Cardiac muscle cell (in vitro differentiated cells and primary cell): ENCODE data around the gene TRIM68. TPM values are rescaled to one million over a fixed set of nuclear protein-coding genes. Genes with fewer than 3 reads are reported as not detected.

ENCODE experiments used
- DNase-seq, 2 donors: peaks; one replicate each; pipeline versions ENCODE4 v3.0.0 to v3.0.0-alpha.2; 2010 to 2017; ENCODE audit warnings: low read depth in 1 of 2, low spot score in 1 of 2
- H3K27ac ChIP-seq: fragments of 200-600 bp; sonication (generic); 2 replicates; pipeline ENCODE4 v1.5.1; 2016
- H3K27me3 ChIP-seq: fragments of 200-600 bp; sonication (generic); 2 replicates; pipeline ENCODE4 v1.6.0; 2016; ENCODE audit warnings: control low read depth
- H3K36me3 ChIP-seq: fragments of 200-600 bp; sonication (generic); 2 replicates; pipeline ENCODE4 v1.5.1; 2016; ENCODE audit warnings: control low read depth
- H3K4me1 ChIP-seq: fragments of 200-600 bp; sonication (generic); 2 replicates; pipeline ENCODE4 v1.8.1; 2017; ENCODE audit warnings: low read depth, mild to moderate bottlenecking, mixed run types
- H3K4me3 ChIP-seq: fragments of 200-600 bp; sonication (generic); 2 replicates; pipeline ENCODE4 v1.5.1; 2016; ENCODE audit warnings: mild to moderate bottlenecking
- H3K9me3 ChIP-seq: fragments of 200-600 bp; sonication (generic); 2 replicates; pipeline ENCODE4 v1.5.1; 2017; ENCODE audit warnings: low read depth, mild to moderate bottlenecking, control low read depth
- CTCF ChIP-seq: IDR thresholded peaks from 2 replicates; pipeline ENCODE4 v1.5.1; 2012; ENCODE audit warnings: low read depth, mild to moderate bottlenecking, low read length
- polyA plus RNA-seq: library from polyadenylated mRNA; unstranded; fragments of >200 nt; fragmentation: Nextera tagmentation; extraction: Ambion mirVana; gene quantifications from 2 replicates; pipeline ENCODE4 v1.2.1, GENCODE V29; 2016
- total RNA-seq: library from RNA; depleted of rRNA; stranded (reverse); fragments of >200 nt; gene quantifications from 2 replicates; pipeline ENCODE4 v1.2.3, GENCODE V29; 2016

The TRIM68 gene
- total and polyA plus RNA-seq, 2 experiments from 2014 or later, result 9.7 to 10.6 TPM

- no peaks in the 10 kb centered on the region for H3K4me1 ChIP-seq
- no peak for DNase-seq
- H3K27me3 ChIP-seq, result peaks cover 11% of the 10 kb centered on the region
- no peak for TF ChIP-seq CTCF
- H3K4me3 ChIP-seq, result no peak overlapping the region
- H3K27ac ChIP-seq, result no peak overlapping the region
- no peaks in the 10 kb centered on the region for H3K36me3 ChIP-seq
- H3K9me3 ChIP-seq, result no peaks in the 10 kb centered on the region
Measured at GRCh38 chr11:4611986-4612385, 4.0 kb upstream of the TRIM68 start.

GRCh38 chr11:4610258-4610935 lies 2.4 kb upstream of the TRIM68 start:
- Histone ChIP-seq H3K27me3 (peaks cover 11% of the 10 kb centered on the region), H3K4me3 (no peak overlapping the region), H3K4me1 (no peaks in the 10 kb centered on the region), H3K27ac (no peak overlapping the region), H3K36me3 (no peaks in the 10 kb centered on the region), H3K9me3 (no peaks in the 10 kb centered on the region)
- TF ChIP-seq CTCF, result no peak
- peak in 1 of 2 donors; percentile 59 for DNase-seq

- peaks cover 3% of the 10 kb centered on the region for H3K27me3 ChIP-seq
- H3K4me1 ChIP-seq, result no peaks in the 10 kb centered on the region
- no peaks in the 10 kb centered on the region for H3K9me3 ChIP-seq
- peaks cover 9% of the 10 kb centered on the region for H3K36me3 ChIP-seq
- peak overlapping the region; percentile 55 for H3K4me3 ChIP-seq
- peak overlapping the region; percentile 90 for H3K27ac ChIP-seq
- TF ChIP-seq CTCF, result no peak
- DNase-seq, result peak in 1 of 2 donors; percentile 10
Measured at GRCh38 chr11:4607096-4607495, 935 bp downstream of the TRIM68 start.

- H3K27me3 ChIP-seq, result no peaks in the 10 kb centered on the region
- no peaks in the 10 kb centered on the region for H3K9me3 ChIP-seq
- no peaks in the 10 kb centered on the region for H3K4me1 ChIP-seq
- H3K36me3 ChIP-seq, result peaks cover 9% of the 10 kb centered on the region
- peak in 1 of 2 donors; percentile 54 for DNase-seq
- TF ChIP-seq CTCF, result no peak
- no peak overlapping the region for H3K4me3 ChIP-seq
- H3K27ac ChIP-seq, result no peak overlapping the region
Measured at GRCh38 chr11:4606231-4607015, 1.6 kb downstream of the TRIM68 start.

- no peaks in the 10 kb centered on the region for H3K4me1 ChIP-seq
- no peak overlapping the region for H3K4me3 ChIP-seq
- H3K27me3 ChIP-seq, result no peaks in the 10 kb centered on the region
- no peak for DNase-seq
- H3K27ac ChIP-seq, result no peak overlapping the region
- peaks cover 9% of the 10 kb centered on the region for H3K36me3 ChIP-seq
- no peak for TF ChIP-seq CTCF
- H3K9me3 ChIP-seq, result no peaks in the 10 kb centered on the region
Measured at GRCh38 chr11:4605057-4605456, 3.0 kb downstream of the TRIM68 start.
